ENCODE data around the gene TTLL9.

The TTLL9 gene

GRCh38 chr20:31836853-31837608 lies 33.4 kb upstream of the TTLL9 start:
- DNase-seq (ENCODE audit: extremely low spot score, insufficient read length, low read depth), result no peak
- no peak for FAIRE-seq

GRCh38 chr20:31837896-31838397 lies 32.5 kb upstream of the TTLL9 start:
- DNase-seq (ENCODE audit: extremely low spot score, insufficient read length, low read depth), result no peak
- no peak for FAIRE-seq

DNA sequence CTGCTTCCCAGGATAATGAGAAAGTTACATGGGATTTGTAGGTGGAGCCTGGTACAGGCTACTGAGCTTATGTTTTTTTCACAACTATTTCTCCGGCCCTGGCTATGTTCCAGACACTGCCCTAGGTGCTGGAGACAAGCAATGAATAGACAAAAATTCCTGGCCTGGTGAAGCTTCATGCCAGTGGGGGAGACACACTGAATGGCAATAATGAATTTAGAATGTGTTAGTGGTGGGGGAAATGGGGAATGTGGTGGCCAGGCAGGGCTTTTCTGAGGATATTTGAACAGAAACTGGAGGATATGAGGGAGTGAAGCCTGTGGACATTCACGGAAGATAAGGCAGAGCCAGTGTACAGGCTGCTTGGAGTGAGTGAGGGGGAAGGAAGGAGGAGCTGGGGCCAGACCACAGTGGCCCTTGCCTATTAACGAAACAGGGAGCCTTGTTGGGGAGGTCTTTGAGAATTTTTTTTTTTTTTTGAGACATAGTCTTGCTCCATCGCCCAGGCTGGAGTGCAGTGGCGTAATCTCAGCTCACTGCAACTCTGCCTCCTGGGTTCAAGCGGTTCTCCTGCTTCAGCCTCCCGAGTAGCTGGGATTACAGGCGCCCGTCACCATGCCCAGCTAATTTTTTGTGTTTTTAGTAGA lies 31.7 kb upstream of the TTLL9 start:
- FAIRE-seq, result no peak
- DNase-seq (ENCODE audit: extremely low spot score, insufficient read length, low read depth), result no peak

GRCh38 chr20:31839782-31840487 lies 30.5 kb upstream of the TTLL9 start:
- FAIRE-seq, result no peak
- no peak for DNase-seq (ENCODE audit: extremely low spot score, insufficient read length, low read depth)

GRCh38 chr20:31840906-31841816 lies 29.3 kb upstream of the TTLL9 start:
- DNase-seq (ENCODE audit: extremely low spot score, insufficient read length, low read depth) (no peak), FAIRE-seq (no peak)

GRCh38 chr20:31841928-31842327 lies 28.5 kb upstream of the TTLL9 start:
- DNase-seq (ENCODE audit: extremely low spot score, insufficient read length, low read depth) (no peak), FAIRE-seq (no peak)

GRCh38 chr20:31842471-31843157 lies 27.8 kb upstream of the TTLL9 start:
- no peak for DNase-seq (ENCODE audit: extremely low spot score, insufficient read length, low read depth)
- no peak for FAIRE-seq

- FAIRE-seq (no peak), DNase-seq (ENCODE audit: extremely low spot score, insufficient read length, low read depth) (no peak)
Observed at GRCh38 chr20:31843288-31843687, 27.1 kb upstream of the TTLL9 start.

- no peak for DNase-seq (ENCODE audit: extremely low spot score, insufficient read length, low read depth)
- FAIRE-seq, result no peak
Observed at GRCh38 chr20:31843881-31844280, 26.6 kb upstream of the TTLL9 start.

DNA sequence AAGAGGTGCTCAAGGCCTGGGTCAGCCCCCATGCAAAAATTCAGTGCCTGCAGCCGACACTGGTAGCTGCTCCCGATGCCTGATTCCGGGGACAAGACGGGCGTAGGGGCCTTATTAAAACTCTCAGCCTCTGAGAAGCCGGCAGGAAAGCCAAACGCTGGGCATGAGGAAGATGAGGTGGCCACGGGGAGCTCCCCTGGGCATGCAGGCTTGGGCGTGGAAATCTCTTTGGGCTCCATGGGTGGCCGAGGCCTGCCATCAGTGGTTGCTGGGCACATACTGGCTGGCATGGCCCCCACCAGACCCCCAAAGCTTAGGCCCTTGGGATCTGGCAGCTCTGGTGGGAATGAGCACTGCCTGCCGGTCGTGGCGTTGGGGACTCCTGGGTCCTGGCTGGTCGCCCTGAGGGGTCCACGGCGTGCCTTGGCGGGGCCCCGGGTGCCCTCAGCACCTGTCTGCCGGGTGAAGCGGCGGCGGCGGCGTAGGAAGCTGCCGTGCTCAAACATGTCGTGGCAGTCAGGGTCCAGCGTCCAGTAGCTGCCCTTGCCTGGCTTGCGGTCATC lies 25.6 kb upstream of the TTLL9 start:
- DNase-seq (ENCODE audit: extremely low spot score, insufficient read length, low read depth), result no peak
- FAIRE-seq, result no peak

DNA sequence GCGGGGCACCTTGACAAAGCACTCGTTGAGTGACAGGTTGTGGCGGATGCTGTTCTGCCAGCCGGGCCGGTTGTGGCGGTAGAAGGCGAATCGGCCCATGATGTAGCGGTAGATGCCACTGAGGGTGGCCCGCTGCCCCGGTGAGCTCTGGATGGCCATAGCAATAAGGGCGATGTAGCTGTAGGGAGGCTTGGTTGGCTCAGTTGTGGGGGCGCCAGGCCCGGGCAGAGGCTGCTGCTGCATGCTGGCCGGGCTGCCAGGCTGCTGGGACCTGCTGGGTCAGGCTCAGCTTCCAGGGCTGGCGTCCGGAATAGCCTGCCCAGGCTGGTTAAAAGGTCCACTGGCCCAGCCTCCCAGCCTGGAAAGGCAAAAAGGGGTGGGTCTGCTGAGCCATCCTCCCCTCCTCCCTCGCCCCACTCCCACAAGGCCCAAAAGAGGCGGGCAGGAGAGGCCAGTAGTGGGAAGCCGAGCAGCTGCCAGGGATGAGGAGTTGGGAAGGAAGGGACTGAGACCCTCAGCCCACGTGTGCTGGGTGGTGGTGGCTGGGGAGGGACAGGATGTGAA lies 25.1 kb upstream of the TTLL9 start, which contains the start of gene FOXS1:
FOXS1 (minus strand) TSS at position 305 of the 564 bp plus-strand sequence; CDS start at position 243, 62 bp downstream.
- FAIRE-seq (no peak), DNase-seq (ENCODE audit: extremely low spot score, insufficient read length, low read depth) (no peak)

GRCh38 chr20:31846793-31847138 lies 23.7 kb upstream of the TTLL9 start:
- FAIRE-seq (no peak), DNase-seq (ENCODE audit: extremely low spot score, insufficient read length, low read depth) (no peak)

DNA sequence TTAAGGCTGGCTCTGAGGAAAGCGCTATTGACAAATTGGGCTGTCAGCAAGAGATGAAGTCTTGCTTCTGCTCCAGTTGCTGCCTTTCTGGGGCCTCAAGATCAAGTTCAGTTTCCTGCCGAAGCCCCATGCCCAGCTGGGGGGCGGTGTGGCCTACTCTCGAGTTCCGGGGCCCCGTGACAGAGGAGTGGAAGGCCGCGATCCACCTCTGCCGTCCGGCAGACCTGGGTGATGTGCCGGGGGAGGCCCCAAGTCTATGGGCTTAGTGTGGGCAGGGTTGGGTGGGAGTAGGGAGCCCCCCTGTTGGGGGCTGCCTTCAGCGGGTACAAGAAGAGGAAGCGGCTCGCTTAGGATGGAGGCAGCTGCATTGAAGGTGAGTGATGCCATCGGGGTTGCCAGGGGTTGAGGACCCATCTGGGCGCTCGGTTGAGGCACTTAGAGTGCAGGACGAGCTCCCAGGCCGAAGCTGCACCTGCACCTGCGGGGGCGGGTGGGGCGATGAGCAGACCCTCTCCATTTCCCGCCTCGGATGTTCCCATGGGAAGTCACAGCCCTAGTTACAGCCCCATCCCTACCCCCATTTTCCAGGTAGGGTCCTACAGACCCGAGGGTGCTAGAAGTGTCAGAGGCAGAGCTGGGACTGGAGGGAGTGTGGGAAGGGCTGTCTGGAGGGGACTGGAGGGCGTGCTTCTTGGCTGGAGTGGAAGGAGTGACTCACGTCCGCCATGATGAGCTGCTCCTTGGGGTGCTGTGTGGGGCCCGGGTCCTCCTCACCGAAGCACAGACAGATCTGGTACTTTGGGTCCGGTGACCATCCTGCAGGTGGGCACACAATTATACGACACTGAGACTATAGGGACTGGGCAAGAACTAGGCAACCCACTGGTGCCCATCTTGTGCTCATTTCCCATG lies 22.1 kb upstream of the TTLL9 start:
- no peak for DNase-seq (ENCODE audit: extremely low spot score, insufficient read length, low read depth)
- no peak for FAIRE-seq

GRCh38 chr20:31849306-31849930 lies 21.0 kb upstream of the TTLL9 start:
- DNase-seq (ENCODE audit: extremely low spot score, insufficient read length, low read depth) (no peak), FAIRE-seq (no peak)

GRCh38 chr20:31851240-31851955 lies 19.0 kb upstream of the TTLL9 start:
- DNase-seq (ENCODE audit: extremely low spot score, insufficient read length, low read depth) (no peak), FAIRE-seq (no peak)

DNA sequence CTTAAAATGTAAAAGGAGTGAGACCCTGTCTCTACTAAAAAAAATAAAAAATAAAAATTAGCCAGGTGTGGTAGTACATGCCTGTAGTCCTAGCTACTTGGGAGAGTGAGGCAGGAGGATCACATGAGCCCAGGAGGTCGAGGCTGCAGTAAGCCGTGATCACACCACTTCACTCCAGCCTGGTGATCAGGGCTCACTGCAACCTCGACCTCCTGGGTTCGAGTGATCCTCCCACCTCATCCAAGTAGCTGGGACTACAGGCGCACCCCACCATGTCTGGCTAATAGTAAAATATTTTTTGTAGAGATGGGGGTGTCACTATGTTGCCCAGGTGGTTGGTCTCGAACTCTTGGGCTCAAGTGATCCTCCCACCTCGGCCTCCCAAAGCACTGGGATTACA lies 17.0 kb upstream of the TTLL9 start:
- no peak for FAIRE-seq

GRCh38 chr20:31856516-31856915 lies 13.9 kb upstream of the TTLL9 start:
- no peak for DNase-seq (ENCODE audit: extremely low spot score, insufficient read length, low read depth)
- FAIRE-seq, result no peak

More for the DNA sequence above, 17.0 kb upstream of the TTLL9 start:
- DNase-seq (ENCODE audit: extremely low spot score, insufficient read length, low read depth), result no peak
